GM12873 (cell line): ENCODE measurements around the gene TET1.

Experiments
- CTCF ChIP-seq: IDR thresholded peaks from 2 replicates; pipeline ENCODE4 v1.5.1; 2012; ENCODE audit warnings: low read depth, mild to moderate bottlenecking, moderate library complexity, low read length, control low read depth; ENCODE audit not compliant: insufficient read depth; ENCODE audit errors: missing control alignments

Gene TET1

GRCh38 chr10:68598978-68599770 lies 39.0 kb downstream of the TET1 start:
- no peak for TF ChIP-seq CTCF

- TF ChIP-seq CTCF: no peak
These were observed 39.6 kb downstream of the TET1 start for GRCh38 chr10:68599771-68600040.

- no peak for TF ChIP-seq CTCF
These were observed 40.1 kb downstream of the TET1 start for GRCh38 chr10:68600041-68600778.

- TF ChIP-seq CTCF: no peak
These were observed 41.5 kb downstream of the TET1 start for GRCh38 chr10:68601501-68602265.

GRCh38 chr10:68602434-68602833 lies 42.3 kb downstream of the TET1 start:
- no peak for TF ChIP-seq CTCF

GRCh38 chr10:68603766-68604165 lies 43.6 kb downstream of the TET1 start:
- TF ChIP-seq CTCF: peak; percentile 17

GRCh38 chr10:68604441-68604840 lies 44.3 kb downstream of the TET1 start:
- no peak for TF ChIP-seq CTCF
